Measurements from ENCODE around the gene TBC1D30.

GRCh38 chr12:64779354-64779974, 45.0 kb upstream of the TBC1D30 start:
- TF ChIP-seq CTCF (IDR thresholded peaks at IDR 0.05) (no peak), POLR2A (IDR thresholded peaks at IDR 0.05) (no peak), EP300 (IDR thresholded peaks at IDR 0.05) (no peak)

Measured in suprapubic skin (tissue), 3 donors.